Measurements from ENCODE around the gene RELA.

The RELA gene

DNA sequence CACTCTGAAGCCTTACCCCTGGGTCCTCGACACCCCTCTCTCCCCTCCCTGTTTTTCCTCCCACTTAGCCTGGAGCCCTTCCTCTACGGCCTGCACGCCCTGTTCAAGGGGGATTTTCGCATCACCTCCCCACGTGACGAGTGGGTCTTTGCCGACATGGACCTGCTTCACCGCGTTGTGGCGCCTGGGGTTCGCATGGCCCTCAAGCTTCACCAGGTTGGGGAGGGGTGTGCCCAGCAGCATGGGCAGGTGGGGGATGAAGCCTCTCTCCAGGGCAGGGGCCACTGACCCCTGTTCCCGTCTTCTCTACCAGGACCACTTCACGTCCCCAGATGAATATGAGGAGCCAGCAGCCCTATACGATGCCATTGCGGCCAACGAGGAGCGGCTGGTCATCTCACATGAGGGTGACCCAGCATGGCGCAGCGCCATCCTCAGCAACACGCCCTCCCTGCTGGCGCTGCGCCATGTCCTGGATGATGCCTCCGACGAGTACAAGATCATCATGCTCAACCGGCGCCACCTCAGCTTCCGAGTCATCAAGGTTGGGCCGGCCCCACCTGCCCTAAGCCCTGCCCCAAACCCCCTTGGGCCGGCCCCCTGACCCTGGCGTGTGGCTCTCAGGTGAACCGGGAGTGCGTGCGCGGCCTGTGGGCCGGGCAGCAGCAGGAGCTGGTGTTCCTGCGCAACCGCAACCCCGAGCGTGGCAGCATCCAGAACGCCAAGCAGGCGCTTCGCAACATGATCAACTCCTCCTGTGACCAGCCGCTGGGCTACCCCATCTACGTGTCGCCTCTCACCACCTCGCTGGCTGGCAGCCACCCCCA, 27.6 kb downstream of the RELA start:
- DNase-seq: no peak

DNA sequence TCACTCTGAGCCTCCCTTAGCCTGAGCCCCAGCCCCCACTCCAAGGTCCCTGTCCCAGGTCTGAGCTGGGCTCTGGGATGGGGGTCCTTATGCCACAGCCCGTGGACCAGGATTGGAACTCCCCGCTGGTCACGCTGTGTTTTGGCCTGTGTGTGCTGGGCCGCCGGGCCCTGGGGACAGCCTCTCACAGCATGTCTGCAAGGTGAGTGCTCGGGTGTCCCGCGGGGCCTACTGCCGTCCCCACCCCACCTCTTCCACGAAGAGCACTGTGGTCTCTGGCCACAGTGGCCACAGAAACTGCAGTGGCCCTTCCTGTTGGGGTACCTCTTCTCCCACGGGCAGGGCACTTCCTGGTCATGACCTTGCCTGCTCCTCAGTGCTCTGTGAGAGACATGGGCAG, 28.3 kb downstream of the RELA start:
- DNase-seq: no peak

DNA sequence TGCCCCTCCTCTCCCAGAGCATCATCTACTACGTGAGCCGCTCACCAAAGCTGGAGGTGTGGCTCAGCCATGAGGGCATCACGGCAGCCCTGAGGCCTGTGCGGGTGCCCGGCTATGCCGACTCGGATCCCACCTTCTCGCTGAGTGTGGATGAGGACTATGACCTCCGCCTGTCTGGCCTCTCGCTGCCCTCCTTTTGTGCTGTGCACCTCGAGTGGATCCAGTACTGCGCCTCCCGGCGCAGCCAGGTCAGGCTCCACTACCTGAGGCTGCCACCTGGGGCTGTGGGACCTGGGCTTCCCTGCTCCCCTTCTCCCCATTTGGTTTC, 28.6 kb downstream of the RELA start:
- no peak for DNase-seq

DNA sequence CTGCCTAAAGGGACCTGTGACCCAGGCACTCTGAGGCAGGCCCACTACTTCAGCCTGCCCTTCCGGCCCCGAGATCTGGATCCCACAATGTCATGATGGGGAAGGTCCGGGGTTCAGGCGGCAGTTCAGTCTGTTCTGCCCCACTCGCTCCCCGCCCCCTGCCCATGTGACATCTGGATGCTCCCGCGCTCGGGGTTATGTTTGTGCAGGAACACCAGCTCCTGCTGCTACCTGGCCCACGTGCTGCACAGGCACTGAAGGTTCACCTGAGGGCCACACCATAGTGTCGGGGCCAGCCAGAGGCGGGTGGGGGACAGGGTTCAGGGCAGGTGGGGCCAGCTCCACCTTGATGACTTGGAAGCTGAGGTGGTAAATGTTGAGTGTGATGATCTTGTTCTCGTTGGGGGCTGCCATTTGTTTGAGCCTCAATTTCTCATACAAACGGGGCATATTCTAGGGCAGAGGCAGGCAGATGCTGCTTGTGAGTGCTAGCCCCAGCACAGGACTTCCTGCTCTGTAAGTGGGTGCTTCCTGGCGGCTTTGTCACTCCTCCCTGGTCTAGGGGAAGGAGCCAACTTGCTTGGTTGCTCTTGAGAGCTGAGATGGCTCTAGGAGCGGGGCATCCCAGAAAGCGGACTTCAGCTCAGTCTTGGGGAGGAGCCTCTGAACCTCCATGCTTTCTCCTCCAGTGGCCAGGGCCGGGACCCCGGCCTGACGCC, 29.2 kb downstream of the RELA start:
- DNase-seq: no peak

DNA sequence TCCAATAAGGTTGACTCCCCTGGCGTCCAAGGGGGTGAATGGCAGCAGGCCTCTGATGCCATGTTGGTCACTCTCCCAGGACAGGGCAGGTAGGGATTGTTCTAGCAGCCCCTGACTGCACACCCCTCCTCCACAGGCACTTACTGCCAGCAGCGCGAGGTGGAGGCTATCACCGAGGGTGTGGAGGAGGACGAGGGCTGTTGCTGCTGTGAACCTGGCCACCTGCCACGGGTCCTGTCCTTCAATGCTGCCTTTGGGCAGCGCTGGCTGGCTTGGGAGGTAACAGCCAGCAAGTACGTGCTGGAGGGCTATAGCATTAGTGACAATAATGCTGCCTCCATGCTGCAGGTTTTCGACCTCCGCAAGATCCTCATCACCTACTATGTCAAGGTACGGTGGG, 32.5 kb downstream of the RELA start:
- DNase-seq: no peak

DNA sequence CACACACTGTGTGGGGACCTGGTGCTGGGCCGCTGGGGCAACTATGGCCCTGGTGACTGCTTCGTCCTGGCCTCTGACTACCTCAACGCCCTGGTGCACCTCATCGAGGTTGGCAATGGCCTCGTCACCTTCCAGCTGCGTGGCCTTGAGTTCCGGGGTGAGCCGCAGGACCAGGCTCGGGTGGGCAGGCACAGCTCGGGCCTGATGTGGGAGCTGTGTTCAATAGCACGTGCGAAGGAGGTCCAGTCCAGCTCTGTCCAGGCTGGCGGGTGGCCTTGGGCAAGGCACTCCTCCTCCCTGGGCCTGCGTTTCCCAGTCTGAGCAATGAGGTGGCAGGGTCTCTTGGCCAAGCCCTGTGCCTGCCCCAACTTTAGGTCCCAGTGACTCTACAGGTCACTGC, 33.1 kb downstream of the RELA start:
- DNase-seq: no peak

DNA sequence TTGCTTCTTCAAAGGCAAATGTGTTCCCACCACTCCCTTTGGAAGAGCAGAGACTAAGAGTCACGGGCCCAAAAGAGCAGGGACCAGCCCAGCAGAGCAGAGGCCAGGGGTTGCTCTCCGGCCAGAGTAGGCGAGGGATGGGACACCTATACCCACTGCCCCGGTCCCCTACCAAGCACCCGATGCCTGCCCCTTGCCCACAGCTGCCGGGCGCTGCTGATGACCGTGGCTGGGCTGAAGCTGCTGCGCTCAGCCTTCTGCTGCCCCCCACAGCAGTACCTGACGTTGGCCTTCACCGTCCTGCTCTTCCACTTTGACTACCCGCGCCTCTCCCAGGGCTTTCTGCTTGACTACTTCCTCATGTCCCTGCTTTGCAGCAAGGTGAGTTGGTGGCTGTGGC, 35.5 kb downstream of the RELA start:
- DNase-seq: no peak

DNA sequence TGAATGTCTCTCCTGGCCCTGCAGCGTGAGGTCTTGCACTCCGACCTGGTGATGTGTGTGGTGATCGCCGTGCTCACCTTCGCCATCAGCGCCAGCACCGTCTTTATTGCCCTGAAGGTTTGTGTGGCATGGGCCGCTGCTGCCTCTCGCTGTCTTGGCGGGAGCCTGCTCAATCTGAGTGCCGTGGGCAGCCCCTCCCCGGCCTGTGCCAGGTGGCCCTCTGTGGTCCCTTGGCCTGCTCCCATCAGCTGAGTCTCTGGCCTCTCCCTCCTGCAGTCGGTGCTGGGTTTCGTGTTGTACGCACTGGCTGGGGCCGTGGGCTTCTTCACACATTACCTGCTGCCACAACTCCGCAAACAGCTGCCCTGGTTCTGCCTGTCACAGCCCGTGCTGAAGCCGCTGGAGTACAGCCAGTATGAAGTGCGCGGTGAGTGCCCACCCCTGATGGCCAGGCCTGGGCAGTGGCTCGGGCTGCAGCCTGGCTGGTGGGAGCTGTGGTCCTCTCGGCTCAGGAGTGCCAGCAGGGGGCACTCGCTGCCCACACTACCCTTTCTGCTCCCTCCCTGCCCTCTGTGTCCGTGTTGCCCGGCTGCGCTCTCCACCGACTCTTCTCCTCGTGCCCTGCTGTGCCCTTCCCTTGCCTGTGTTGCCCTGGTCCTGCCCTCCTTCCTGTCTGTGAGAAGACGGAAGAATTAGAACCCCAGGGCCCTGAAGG, 36.9 kb downstream of the RELA start:
- DNase-seq: peak in 52 of 58 donors; percentile 4 to 71 (median 44)

DNA sequence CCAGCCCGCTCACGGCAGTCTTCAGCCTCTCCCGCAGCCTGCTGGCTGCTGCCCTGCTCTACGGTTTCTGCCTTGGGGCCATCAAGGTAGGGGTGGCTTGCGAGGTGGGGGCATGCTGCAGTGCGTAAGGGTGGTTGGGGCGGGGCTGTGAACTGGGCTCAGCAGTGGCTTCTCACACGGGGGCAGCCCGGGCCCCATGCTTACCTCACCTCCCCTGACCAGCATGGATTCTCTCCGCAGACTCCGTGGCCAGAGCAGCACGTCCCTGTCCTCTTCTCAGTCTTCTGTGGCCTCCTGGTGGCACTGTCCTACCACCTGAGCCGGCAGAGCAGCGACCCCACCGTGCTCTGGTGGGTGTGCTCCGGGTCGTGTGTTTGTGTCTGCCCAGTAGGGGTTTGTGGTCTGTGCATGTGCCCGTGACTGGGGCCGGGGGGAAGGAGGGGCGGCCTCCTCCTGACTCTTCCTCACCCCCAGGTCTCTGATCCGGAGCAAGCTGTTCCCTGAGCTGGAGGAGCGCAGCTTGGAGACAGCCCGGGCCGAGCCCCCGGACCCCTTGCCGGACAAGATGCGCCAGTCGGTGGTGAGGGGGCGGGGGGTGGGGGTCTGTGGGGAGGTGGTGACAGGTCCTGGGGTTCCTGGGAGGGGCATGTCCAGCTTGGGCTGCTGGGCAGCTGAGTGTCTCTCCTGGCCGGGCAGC, 37.6 kb downstream of the RELA start:
- DNase-seq: no peak

DNA sequence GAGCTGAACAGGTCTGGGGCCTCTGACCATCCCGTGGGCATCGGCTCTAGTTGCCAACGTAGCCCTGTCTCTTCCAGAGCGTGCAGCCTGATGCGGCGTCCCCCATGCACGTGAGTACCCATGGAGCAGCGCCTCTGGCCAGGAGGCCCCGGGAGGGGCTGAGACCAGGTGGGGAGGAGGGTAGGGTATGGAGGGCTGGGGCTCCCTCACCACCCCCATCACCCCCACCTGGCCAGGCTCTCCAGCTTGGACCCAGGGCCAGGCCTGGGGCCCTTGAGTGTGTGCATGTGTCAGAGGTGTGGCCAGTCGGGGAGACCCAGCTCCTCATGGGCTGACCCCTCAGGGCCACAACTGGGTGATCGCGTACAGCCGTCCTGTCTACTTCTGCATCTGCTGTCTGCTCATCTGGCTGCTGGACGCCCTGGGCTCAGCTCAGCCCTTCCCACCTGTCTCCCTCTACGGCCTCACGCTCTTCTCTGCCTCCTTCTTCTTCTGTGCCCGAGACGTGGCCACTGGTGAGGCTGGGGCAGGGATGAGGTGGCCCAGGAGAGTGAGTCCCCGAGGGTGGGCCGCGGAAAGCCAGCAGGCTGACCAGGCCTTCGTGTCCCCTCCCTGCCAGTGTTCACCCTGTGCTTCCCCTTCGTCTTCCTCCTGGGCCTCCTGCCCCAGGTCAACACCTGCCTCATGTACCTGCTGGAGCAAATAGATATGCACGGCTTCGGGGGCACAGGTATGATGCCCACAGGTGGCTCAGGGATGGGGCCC, 38.7 kb downstream of the RELA start:
- DNase-seq: no peak

DNA sequence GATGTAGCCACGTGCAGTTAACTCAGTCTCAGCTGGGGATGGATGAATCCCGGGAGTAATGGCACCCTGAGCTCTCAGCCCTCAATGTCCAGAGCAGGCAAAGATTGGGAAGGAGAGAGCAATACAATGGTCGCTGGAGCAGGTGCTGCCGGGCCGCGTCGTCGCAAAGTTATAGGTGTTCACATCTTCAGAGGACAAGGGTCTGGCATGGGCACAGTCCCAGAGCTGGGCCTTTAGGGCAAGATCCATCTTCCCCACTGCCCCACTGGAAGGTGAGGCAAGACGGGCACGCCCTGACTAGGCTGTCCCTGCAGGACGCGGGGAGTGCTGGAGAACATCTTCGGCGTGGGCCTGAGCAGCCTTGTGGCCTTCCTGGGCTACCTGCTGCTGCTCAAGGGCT, 39.5 kb downstream of the RELA start:
- no peak for DNase-seq

DNA sequence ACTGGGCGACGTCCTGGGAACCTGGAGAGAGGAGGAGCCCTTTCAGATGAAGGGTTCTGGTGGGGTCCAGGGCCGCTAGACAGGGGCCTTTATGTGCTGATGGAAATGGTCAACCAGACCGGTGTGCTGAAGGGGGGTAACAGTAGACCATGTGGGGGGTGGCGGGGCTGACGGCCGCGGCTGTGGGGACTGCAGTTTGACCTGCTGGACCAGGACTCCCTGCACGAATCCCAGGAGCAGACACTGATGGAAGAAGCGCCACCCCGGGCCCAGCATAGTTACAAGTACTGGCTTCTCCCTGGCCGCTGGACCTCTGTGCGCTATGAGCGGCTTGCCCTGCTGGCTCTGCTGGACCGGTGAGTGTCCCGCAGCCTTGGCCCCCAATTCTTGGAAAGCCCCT, 40.7 kb downstream of the RELA start:
- DNase-seq: no peak

DNA sequence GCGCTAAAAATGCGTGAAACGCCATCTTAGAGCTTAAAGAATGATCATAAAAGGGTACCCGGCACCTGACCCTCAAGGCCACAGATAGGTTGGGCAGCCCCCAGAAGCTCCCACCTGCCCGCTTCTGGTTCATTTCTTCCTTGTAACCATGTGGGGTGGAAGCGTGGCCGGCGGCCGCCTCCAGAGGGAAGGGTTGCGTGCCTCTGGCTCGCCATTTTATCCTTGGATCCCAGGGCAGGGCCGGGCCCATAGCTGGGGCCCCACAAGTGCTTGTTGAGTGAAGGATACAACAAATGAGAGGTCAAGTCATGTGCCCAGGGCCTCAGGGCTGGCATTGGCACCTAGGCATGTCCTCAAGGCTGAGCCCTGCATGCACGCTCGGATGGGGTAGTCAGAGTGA, 41.3 kb downstream of the RELA start:
- no peak for DNase-seq

DNA sequence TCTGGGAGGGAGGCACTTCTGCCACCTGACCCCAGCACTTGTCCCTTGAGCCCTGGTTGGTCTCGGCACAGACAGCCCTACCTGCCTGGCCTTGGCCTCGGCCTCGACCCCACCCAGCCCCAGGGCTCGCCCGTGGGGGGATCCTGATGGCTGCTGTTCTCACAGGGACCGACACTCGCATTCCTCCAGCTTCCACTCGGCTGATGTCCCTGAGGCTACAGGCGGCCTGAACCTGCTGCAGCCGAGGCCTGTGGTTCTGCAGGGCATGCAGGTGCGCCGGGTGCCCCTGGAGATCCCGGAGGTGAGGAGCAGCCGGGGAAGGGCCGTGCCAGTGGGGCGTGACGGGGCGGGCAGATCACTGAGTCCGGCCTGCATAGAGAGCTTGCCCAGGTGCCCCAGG, 42.0 kb downstream of the RELA start:
- DNase-seq: no peak

DNA sequence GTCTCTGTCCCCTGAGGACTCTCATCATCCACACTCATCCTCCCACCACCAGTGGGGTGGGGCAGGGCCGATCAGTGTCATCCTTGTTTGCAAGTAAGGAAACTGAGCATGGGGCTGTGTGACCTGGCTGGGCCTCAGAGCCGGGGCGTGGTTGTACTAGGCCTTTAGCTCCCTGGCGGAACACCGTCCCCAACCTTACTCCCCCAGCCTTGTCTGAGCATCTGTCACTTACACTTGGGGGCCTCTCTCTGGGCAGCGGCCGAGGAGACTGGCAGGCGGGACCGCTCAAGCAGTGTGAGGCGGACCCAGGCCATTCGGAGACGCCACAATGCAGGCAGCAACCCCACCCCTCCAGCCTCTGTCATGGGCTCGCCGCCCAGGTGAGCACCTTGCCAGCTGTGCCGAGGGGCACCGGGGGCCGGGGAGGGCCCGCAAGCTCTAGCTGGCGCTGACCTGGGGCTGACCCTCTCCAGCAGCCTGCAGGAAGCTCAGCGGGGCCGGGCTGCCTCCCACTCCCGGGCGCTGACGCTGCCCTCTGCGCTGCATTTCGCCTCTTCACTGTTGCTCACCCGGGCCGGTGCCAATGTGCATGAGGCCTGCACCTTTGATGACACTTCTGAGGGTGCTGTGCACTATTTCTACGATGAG, 43.3 kb downstream of the RELA start:
- no peak for DNase-seq

DNA sequence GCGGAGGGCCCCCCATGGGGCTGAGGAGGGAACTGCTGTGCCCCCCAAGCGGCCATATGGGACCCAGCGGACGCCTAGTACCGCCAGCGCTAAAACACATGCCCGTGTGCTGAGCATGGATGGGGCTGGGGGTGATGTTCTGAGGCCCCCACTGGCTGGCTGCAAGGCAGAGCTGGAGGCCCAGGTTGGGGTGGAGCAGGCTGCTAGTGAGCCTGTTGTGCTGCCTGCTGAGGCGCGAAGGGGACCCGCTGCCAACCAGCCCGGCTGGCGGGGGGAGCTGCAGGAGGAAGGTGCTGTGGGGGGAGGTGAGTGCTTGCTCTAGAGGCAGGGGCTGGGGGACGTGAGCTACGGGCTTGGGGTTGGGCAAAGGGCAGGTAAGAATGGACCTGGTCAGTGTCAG, 44.0 kb downstream of the RELA start:
- DNase-seq: no peak

DNA sequence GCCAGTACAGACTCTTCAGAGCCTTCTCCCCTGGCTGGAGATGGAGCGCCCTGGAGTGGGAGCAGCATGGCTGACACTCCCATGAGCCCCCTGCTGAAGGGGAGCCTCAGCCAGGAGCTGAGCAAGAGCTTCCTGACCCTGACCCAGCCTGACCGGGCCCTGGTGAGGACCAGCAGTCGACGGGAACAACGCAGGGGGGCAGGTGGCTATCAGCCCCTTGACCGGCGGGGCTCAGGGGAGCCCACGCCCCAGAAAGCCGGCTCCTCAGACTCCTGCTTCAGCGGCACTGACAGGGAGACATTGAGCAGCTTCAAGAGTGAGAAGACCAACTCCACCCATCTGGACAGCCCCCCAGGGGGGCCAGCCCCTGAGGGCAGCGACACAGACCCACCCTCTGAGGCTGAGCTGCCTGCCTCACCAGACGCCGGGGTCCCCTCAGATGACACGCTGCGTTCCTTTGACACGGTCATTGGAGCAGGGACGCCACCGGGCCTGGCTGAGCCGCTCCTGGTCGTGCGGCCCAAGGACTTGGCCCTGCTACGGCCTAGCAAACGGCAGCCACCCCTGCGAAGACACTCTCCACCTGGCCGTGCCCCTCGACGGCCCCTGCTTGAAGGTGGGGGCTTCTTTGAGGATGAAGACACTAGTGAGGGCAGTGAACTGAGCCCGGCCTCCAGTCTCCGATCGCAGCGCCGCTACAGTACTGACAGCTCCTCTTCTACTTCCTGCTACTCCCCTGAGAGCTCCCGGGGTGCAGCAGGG, 44.5 kb downstream of the RELA start:
- DNase-seq: no peak

DNA sequence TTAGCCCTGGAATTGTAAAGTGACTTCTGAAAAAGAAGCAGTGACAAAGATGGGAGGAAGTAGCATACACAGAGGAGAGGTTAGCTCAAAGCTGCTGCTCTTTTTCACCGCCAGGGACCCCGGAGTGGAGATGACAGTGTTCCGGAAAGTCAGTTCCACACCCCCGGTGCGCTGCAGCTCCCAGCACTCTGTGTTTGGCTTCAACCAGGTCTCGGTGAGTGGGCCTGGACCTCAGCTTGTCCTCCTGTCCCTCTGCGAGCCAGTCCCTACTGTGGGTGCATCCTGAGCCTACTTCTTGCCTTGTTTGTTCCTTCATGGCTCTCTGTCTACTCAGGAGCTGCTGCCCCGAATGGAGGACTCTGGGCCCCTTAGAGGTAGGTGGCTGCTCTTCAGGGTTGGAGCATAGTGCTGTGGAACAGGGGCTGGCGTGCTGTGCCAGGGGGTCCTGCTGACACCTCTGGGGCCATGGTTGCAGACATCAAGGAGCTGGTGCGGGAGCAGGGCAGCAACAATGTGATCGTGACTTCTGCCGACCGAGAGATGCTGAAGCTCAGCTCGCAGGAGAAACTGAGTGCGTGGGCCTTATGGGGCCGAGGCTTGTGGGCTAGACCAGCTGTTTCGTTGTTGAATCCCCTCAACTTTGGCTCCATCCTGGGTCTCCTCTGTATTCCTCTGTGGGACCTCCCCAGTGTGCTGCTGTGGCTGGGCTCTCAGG, 45.4 kb downstream of the RELA start:
- no peak for DNase-seq

DNA sequence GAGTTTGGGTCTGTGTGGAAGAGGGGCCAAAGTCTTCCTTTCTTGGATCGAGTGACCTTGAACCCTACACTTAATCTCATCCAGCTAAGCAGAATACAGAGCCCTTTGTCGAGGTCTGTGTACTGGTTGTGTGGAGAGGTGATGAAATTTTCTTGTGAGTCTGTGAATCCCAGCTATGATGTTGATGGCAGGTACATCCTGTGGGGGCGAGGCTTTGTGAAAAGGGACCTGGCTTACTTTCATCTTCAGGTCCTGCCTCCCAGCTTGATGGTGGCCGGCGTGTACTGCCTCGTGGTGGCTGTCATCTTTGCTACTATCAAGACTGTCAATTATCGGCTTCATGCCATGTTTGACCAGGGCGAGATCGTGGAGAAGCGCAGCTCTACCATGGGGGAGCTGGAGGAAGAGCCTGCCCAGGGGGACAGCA, 46.1 kb downstream of the RELA start:
- DNase-seq: no peak

All from anterior cingulate cortex (tissue), 58 donors.